ENCODE measurements around the gene POLR2B. TPM values are rescaled to one million over a fixed set of nuclear protein-coding genes. Genes with fewer than 3 reads are reported as not detected.

POLR2B gene
- total and polyA plus RNA-seq, 2 of the 8 experiments (the other 6 are each of a cell fraction or from before 2014, with no cell fraction given): 59.3 to 115 TPM

- Histone ChIP-seq H3K79me1 (ENCODE audit: low read depth, low read length) (peaks cover 7% of the 10 kb centered on the region), H4K91ac (replicated peaks; ENCODE audit: insufficient read length, low read length) (no peak overlapping the region), H3K9me3 (ENCODE audit: insufficient read depth in 2 of 2, low read depth in 1 of 2, low read length in 1 of 2) (no peaks in the 10 kb centered on the region), H3K4ac (replicated peaks; ENCODE audit: insufficient read length, low read depth, low read length) (no peak overlapping the region), H3K4me2 (ENCODE audit: insufficient read depth in 1 of 2, low read depth in 2 of 2, low read length in 2 of 2) (no peak overlapping the region), H3K23me2 (ENCODE audit: low read depth, low read length) (peaks cover 11% of the 10 kb centered on the region; the same call in 1 of the 2 replicates), H3K9ac (replicated peaks in 1 of 4; ENCODE audit: extremely low read depth in 1 of 4, low read depth in 3 of 4, low read length in 3 of 4) (no peak overlapping the region), H3K36me3 (ENCODE audit: control insufficient read depth in 2 of 4, insufficient read depth in 4 of 4, low read length in 3 of 4) (peaks cover 8 to 48% (median 24%) of the 10 kb centered on the region in 4 experiments; a peak in 6 of 8 replicates), H3K18ac (ENCODE audit: extremely low read depth, low read length) (no peak overlapping the region), H3K4me1 (replicated peaks in 1 of 4; ENCODE audit: control insufficient read depth in 3 of 4, insufficient read depth in 4 of 4, low read length in 3 of 4) (peaks cover 0 to 4% (median 0%) of the 10 kb centered on the region in 4 experiments; a peak in 3 of 7 replicates), H3K56ac (replicated peaks; ENCODE audit: insufficient read length, low read depth, low read length) (no peak overlapping the region), H3K23ac (ENCODE audit: insufficient read length) (no peak overlapping the region), H3K79me2 (ENCODE audit: control insufficient read depth in 1 of 2, insufficient read depth in 2 of 2, low read length in 2 of 2) (peaks cover 7 to 28% of the 10 kb centered on the region in 2 experiments), H4K8ac (ENCODE audit: extremely low read depth, insufficient read depth, low read length) (no peak overlapping the region), H3K27ac (ENCODE audit: low read depth, low read length) (no peak overlapping the region), H4K20me1 (replicated peaks in 1 of 2; ENCODE audit: control insufficient read depth in 1 of 2, insufficient read depth in 2 of 2, low read length in 2 of 2) (peaks cover 7% of the 10 kb centered on the region in 2 experiments), H2AK5ac (ENCODE audit: low read depth, low read length) (no peak overlapping the region), H3K14ac (ENCODE audit: insufficient read length) (no peak overlapping the region), H2AFZ (ENCODE audit: low read length) (no peak overlapping the region), H3K4me3 (ENCODE audit: extremely low read depth in 1 of 4, insufficient read depth in 2 of 4, low read depth in 3 of 4, low read length in 4 of 4) (no peak overlapping the region), H2BK12ac (ENCODE audit: low read depth, low read length) (no peak overlapping the region), H3K27me3 (replicated peaks in 1 of 4; ENCODE audit: control insufficient read depth in 3 of 4, extremely low read depth in 1 of 4, insufficient read depth in 3 of 4, low read length in 3 of 4) (no peaks in the 10 kb centered on the region; a peak in 1 of 7 replicates), H4K5ac (ENCODE audit: insufficient read length, low read depth, low read length) (no peak overlapping the region), H2BK120ac (replicated peaks; ENCODE audit: low read depth, low read length) (no peak overlapping the region), H2BK20ac (ENCODE audit: low read length) (no peak overlapping the region), H2BK15ac (ENCODE audit: low read length) (no peak overlapping the region), H2BK5ac (ENCODE audit: low read depth, low read length) (no peak overlapping the region)
- DNase-seq (ENCODE audit: low read depth in 1 of 2, low spot score in 2 of 2): no peak
- FAIRE-seq: no peak
- CTCF ChIA-PET (ENCODE audit: partially characterized antibody): no interaction called here
- 93% methylated on average over 2 of the region's 2 CpGs; no CpG with 5 or more reads in 1 of the 2 experiments for WGBS, 2 experiments (ENCODE audit: extremely low coverage in 1 of 2, insufficient coverage in 1 of 2, insufficient read length in 1 of 2, insufficient replicate concordance in 2 of 2, low coverage in 1 of 2, low lambda C conversion rate in 2 of 2, missing lambda C conversion rate in 1 of 2)
- TF ChIP-seq CTBP2 (IDR thresholded peaks at IDR 0.05; ENCODE audit: borderline replicate concordance, insufficient read depth, insufficient read length, low read length) (no peak), TAF1 (IDR thresholded peaks at IDR 0.05; ENCODE audit: low read depth, low read length) (no peak), TBP (IDR thresholded peaks at IDR 0.05; ENCODE audit: low read depth, low read length) (no peak), EZH2 (IDR thresholded peaks at IDR 0.05; ENCODE audit: low read depth, low read length, severe bottlenecking) (no peak), JUND (IDR thresholded peaks at IDR 0.05; ENCODE audit: low read length) (no peak), HDAC2 (IDR thresholded peaks at IDR 0.05; ENCODE audit: borderline replicate concordance in 1 of 2, low read depth in 2 of 2, low read length in 2 of 2) (no peak), CEBPB (IDR thresholded peaks at IDR 0.05; ENCODE audit: low read depth, low read length) (no peak), ASH2L (IDR thresholded peaks at IDR 0.05; ENCODE audit: low read length) (no peak), PHF8 (conservative IDR thresholded peaks at IDR 0.05; ENCODE audit: low read depth, low read length) (no peak), RXRA (IDR thresholded peaks at IDR 0.05; ENCODE audit: insufficient read depth, low read depth, low read length) (no peak)
- POLR2A ChIA-PET (ENCODE audit: partially characterized antibody): no interaction called here
These were observed 6.3 kb upstream of the POLR2B start for GRCh38 chr4:56972389-56972788.
